Stimulated activated effector memory CD8-positive, alpha-beta T cell treated with anti-CD3 and anti-CD28 coated beads, Interleukin-12 subunit alpha, Interleukin-12 subunit beta, amount 100 ng/mL, for 72 hours (primary cell): ENCODE results near the gene SUN2.

ENCODE experiments used
- ATAC-seq: fragments of 150-1000 bp; cut with Tn5 transposase; 2 replicates; pipeline ENCODE4 v1.10.0; 2021
- DNase-seq, 2 donors: peaks; one replicate each; pipeline ENCODE4 v3.0.0; 2021 to 2022; ENCODE audit warnings: low spot score in 2 of 2
- H3K27ac Mint-ChIP-seq: one replicate; pipeline ENCODE4 v1.8.0; 2022; ENCODE audit warnings: mild to moderate bottlenecking, mixed read lengths
- H3K36me3 Mint-ChIP-seq: one replicate; pipeline ENCODE4 v1.8.0; 2022; ENCODE audit warnings: mild to moderate bottlenecking, mixed read lengths
- H3K4me1 Mint-ChIP-seq: one replicate; pipeline ENCODE4 v1.8.0; 2022; ENCODE audit warnings: mixed read lengths
- H3K4me3 Mint-ChIP-seq: one replicate; pipeline ENCODE4 v1.8.0; 2022; ENCODE audit warnings: mild to moderate bottlenecking, mixed read lengths
- H3K9me3 Mint-ChIP-seq: one replicate; pipeline ENCODE4 v1.8.0; 2022; ENCODE audit warnings: mixed read lengths

Gene SUN2

DNA sequence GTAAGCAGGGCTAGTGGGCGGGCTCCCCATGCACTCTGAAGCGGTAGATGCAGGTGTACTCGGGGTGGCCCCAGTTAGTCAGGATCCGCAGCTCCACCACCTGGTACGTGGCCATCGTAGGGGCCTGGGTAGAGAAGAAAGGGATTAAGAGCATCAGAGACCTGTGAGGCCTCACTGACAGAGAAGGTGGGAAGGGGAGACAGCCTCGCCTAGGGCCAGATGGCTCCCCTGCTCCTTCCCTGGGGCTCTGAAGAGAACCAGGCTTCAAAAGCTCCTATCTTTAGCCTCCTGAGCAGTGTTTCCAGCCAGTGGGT, 19.6 kb downstream of the SUN2 start:
- no peak for ATAC-seq
- H3K4me1 Mint-ChIP-seq, result peaks cover 56% of the 10 kb centered on the region
- peak overlapping the region; percentile 93 for H3K27ac Mint-ChIP-seq
- H3K4me3 Mint-ChIP-seq, result no peak overlapping the region
- H3K9me3 Mint-ChIP-seq, result no peaks in the 10 kb centered on the region
- peaks cover 100% of the 10 kb centered on the region for H3K36me3 Mint-ChIP-seq
- DNase-seq, result no peak

GRCh38 chr22:38735465-38736256, 20.1 kb downstream of the SUN2 start:
- peaks cover 52% of the 10 kb centered on the region for H3K4me1 Mint-ChIP-seq
- peaks cover 100% of the 10 kb centered on the region for H3K36me3 Mint-ChIP-seq
- H3K4me3 Mint-ChIP-seq, result no peak overlapping the region
- no peaks in the 10 kb centered on the region for H3K9me3 Mint-ChIP-seq
- DNase-seq, result no peak
- no peak for ATAC-seq
- peak overlapping the region; percentile 93 for H3K27ac Mint-ChIP-seq

GRCh38 chr22:38735126-38735464, 20.7 kb downstream of the SUN2 start:
- no peak for DNase-seq
- Mint-ChIP-seq H3K36me3 (peaks cover 100% of the 10 kb centered on the region), H3K27ac (peak overlapping the region; percentile 93), H3K9me3 (no peaks in the 10 kb centered on the region), H3K4me1 (peaks cover 56% of the 10 kb centered on the region), H3K4me3 (no peak overlapping the region)
- no peak for ATAC-seq

GRCh38 chr22:38734421-38735100, 21.2 kb downstream of the SUN2 start:
- H3K4me1 Mint-ChIP-seq, result peaks cover 58% of the 10 kb centered on the region
- no peak for DNase-seq
- ATAC-seq, result no peak
- peak overlapping the region; percentile 93 for H3K27ac Mint-ChIP-seq
- H3K9me3 Mint-ChIP-seq, result no peaks in the 10 kb centered on the region
- H3K36me3 Mint-ChIP-seq, result peaks cover 100% of the 10 kb centered on the region
- H3K4me3 Mint-ChIP-seq, result no peak overlapping the region

DNA sequence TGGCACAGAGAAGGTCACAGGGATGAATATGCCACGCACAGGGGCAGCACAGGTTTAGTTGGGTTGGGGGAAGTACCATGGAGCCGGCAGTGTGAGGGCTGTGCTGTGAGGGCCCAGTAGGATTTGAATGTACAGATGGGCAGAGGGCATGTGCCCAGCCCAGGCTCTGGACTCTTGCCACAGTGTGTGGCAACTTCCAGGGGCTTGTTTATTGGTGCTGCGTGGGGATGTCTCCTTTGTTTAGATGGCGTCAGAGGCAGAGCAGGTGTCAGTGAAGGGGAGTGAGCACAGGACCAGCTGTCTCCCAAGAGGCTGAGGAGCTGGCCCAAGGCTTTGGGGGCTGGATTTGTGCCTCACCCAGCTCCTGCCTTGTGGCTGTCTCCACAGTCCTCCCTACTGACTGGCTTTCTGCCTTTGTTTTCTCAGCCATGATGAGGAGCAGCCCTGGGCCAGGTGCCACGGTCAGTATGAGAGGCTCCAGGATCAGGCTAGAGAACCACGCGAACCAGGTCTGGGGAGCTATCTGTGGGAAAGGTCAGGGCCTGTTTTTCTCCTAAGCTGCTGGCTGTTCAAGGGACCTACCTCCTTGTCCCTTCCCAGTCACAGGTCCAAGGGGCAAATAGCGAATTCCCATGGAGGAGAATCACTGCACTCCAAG, 21.9 kb downstream of the SUN2 start:
- peaks cover 58% of the 10 kb centered on the region for H3K4me1 Mint-ChIP-seq
- ATAC-seq (peak; percentile 11), DNase-seq (no peak)
- peak overlapping the region; percentile 93 for H3K27ac Mint-ChIP-seq
- no peaks in the 10 kb centered on the region for H3K9me3 Mint-ChIP-seq
- H3K4me3 Mint-ChIP-seq, result no peak overlapping the region
- H3K36me3 Mint-ChIP-seq, result peaks cover 100% of the 10 kb centered on the region

GRCh38 chr22:38733329-38733723, 22.5 kb downstream of the SUN2 start:
- Mint-ChIP-seq H3K4me1 (peaks cover 55% of the 10 kb centered on the region), H3K4me3 (no peak overlapping the region), H3K36me3 (peaks cover 100% of the 10 kb centered on the region), H3K27ac (peak overlapping the region; percentile 93), H3K9me3 (no peaks in the 10 kb centered on the region)
- ATAC-seq (peak; percentile 65), DNase-seq (peak in 1 of 2 donors; percentile 46)

- ATAC-seq, result no peak
- H3K4me1 Mint-ChIP-seq, result peaks cover 48% of the 10 kb centered on the region
- peaks cover 100% of the 10 kb centered on the region for H3K36me3 Mint-ChIP-seq
- no peak for DNase-seq
- H3K9me3 Mint-ChIP-seq, result no peaks in the 10 kb centered on the region
- peak overlapping the region; percentile 93 for H3K27ac Mint-ChIP-seq
- no peak overlapping the region for H3K4me3 Mint-ChIP-seq
These were observed 23.5 kb downstream of the SUN2 start for GRCh38 chr22:38732251-38732815.

DNA sequence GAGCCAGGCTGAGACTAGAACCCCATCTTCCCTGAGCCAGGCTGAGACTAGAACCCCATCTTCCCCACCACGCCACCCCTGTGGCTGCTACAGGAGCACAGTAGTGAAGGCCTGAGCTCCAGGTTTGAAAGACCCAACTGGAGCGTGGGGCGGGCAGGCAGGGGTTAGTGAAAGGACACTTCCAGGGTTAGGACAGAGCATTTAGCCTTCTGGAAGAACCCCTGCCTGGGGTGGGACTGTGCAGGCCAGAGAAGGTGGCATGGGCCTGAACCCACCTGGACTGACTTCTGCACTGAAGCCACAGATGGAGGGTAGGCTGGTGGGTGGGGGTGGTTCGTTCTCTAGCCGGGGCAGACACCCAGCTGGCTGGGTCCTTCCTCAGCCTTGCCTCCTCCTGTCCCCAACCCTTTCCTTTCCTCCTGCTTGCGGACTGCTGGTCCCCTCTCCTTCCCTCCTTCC, 24.1 kb downstream of the SUN2 start:
- no peak for ATAC-seq

GRCh38 chr22:38730411-38730871, 25.4 kb downstream of the SUN2 start:
- peaks cover 41% of the 10 kb centered on the region for H3K4me1 Mint-ChIP-seq
- DNase-seq (no peak), ATAC-seq (no peak)
- no peak overlapping the region for H3K4me3 Mint-ChIP-seq
- H3K9me3 Mint-ChIP-seq, result no peaks in the 10 kb centered on the region
- peaks cover 100% of the 10 kb centered on the region for H3K36me3 Mint-ChIP-seq
- H3K27ac Mint-ChIP-seq, result peak overlapping the region; percentile 93

More for the DNA sequence above, 24.1 kb downstream of the SUN2 start:
- H3K4me3 Mint-ChIP-seq, result no peak overlapping the region
- H3K27ac Mint-ChIP-seq, result peak overlapping the region; percentile 93
- peaks cover 100% of the 10 kb centered on the region for H3K36me3 Mint-ChIP-seq
- no peaks in the 10 kb centered on the region for H3K9me3 Mint-ChIP-seq
- no peak for DNase-seq
- H3K4me1 Mint-ChIP-seq, result peaks cover 49% of the 10 kb centered on the region

DNA sequence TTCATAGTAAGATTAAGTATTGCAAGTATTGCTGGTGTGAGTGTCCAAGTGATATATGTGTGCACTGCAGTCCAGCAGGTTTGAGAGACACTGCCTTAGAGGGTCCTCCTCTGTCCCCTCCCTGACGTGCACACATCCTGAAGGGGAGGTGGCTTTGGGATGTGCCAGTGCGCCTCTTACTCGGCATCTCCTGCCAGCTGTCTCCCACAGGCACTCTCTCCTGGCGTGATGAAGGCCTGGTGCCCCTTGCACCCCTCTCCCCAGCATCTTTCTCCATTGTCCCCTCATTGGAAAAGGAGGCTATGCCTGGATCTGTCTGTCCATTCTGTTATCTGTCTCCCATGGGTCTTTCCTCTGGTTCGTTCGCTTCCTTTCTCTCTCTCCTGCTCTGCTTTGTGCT, 25.9 kb downstream of the SUN2 start:
- peaks cover 100% of the 10 kb centered on the region for H3K36me3 Mint-ChIP-seq
- peaks cover 41% of the 10 kb centered on the region for H3K4me1 Mint-ChIP-seq
- DNase-seq (no peak), ATAC-seq (no peak)
- no peak overlapping the region for H3K4me3 Mint-ChIP-seq
- no peaks in the 10 kb centered on the region for H3K9me3 Mint-ChIP-seq
- peak overlapping the region; percentile 93 for H3K27ac Mint-ChIP-seq

- ATAC-seq, result no peak
- H3K4me3 Mint-ChIP-seq, result no peak overlapping the region
- H3K36me3 Mint-ChIP-seq, result peaks cover 100% of the 10 kb centered on the region
- no peak for DNase-seq
- H3K4me1 Mint-ChIP-seq, result peaks cover 38% of the 10 kb centered on the region
- no peaks in the 10 kb centered on the region for H3K9me3 Mint-ChIP-seq
- peak overlapping the region; percentile 93 for H3K27ac Mint-ChIP-seq
These were observed 26.7 kb downstream of the SUN2 start for GRCh38 chr22:38728871-38729796.

GRCh38 chr22:38727530-38728451, 28.0 kb downstream of the SUN2 start:
- peak overlapping the region; percentile 17 for H3K27ac Mint-ChIP-seq
- peaks cover 100% of the 10 kb centered on the region for H3K36me3 Mint-ChIP-seq
- H3K4me1 Mint-ChIP-seq, result peaks cover 26% of the 10 kb centered on the region
- ATAC-seq (no peak), DNase-seq (no peak)
- H3K4me3 Mint-ChIP-seq, result no peak overlapping the region
- no peaks in the 10 kb centered on the region for H3K9me3 Mint-ChIP-seq

GRCh38 chr22:38727123-38727522, 28.7 kb downstream of the SUN2 start:
- peaks cover 26% of the 10 kb centered on the region for H3K4me1 Mint-ChIP-seq
- H3K4me3 Mint-ChIP-seq, result no peak overlapping the region
- ATAC-seq (no peak), DNase-seq (no peak)
- H3K27ac Mint-ChIP-seq, result peak overlapping the region; percentile 17
- H3K9me3 Mint-ChIP-seq, result no peaks in the 10 kb centered on the region
- peaks cover 100% of the 10 kb centered on the region for H3K36me3 Mint-ChIP-seq
